Raji (cell line): ENCODE results near the gene LCE4A.

ENCODE experiments used
- POLR2A ChIP-seq: IDR thresholded peaks from 2 replicates; pipeline ENCODE4 v1.6.1; 2011; ENCODE audit warnings: low read depth, low read length, control low read depth; ENCODE audit not compliant: insufficient read depth

The LCE4A gene

DNA sequence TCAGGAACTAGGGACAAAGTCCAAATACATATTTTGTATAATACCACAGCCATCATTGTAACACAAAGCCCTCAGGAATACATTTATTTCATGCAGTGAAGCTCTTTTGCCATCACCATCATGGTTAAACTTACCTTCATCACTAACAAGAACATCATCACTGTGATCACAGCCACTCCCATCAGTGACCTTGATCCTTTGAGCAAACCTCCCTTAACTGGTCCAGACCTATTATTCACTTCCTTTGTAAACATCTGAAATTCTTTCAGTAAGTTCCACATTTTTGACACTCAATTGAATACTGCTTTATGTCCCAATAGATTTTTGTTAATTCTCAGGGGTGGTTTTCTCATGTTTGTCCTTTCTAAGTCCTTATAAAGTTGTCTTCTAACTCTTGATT is 33.7 kb downstream of the LCE4A start:
- TF ChIP-seq POLR2A: no peak

DNA sequence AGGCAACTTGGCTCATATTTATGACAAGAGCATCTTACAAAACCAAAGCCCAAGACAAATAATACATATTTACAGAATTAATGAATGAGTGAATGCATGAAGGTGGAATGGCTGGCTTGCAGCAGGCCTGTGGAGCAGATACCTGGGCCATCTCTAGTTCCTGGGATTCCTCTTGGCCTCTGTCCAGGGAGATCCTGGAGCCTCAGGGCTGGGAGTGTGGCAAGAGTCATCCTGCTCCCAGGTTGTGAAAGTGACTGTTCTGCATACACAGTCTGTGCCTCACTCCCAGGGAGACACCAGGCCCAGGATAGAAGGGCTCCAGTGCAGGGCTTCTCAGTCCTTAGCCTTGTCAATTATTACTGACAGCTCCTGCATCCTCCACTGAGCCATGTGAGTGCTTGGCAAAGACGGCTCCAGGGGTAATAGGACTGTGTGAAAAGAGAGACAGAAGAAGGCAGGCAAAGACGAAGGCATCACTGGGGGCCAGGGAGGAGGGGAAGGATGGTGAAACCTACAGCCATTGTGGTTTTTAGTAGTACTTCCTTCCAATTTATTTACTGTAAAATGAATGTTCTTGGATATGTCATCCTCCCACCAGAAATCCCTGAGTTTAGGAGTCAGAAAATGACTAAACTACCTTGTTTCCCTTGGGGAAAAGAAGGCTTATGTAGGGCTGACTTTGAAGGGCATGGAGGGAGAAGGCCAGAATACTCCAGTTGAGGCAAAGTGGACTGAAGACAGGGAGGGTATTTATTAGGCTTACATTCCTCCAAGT is 35.6 kb downstream of the LCE4A start:
- no peak for TF ChIP-seq POLR2A

DNA sequence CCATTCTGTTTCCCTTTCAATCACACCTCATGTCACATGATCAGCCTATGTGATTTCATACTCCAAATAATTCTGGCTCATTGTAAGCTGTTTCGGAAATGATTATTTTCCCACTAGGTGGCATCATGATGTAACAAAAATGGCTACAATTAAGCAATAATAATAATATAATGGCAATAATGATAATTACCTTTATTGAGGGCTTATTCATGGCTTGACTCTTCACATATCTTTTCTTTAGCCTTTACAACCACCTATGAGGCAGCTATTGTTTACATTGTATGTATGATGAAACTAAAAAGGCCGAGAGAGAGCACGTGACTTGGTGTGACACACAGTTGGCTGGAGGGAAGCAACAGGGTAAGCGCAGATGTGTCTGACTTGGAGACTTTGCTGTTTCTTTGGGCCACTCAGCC is 37.3 kb downstream of the LCE4A start:
- TF ChIP-seq POLR2A: no peak

DNA sequence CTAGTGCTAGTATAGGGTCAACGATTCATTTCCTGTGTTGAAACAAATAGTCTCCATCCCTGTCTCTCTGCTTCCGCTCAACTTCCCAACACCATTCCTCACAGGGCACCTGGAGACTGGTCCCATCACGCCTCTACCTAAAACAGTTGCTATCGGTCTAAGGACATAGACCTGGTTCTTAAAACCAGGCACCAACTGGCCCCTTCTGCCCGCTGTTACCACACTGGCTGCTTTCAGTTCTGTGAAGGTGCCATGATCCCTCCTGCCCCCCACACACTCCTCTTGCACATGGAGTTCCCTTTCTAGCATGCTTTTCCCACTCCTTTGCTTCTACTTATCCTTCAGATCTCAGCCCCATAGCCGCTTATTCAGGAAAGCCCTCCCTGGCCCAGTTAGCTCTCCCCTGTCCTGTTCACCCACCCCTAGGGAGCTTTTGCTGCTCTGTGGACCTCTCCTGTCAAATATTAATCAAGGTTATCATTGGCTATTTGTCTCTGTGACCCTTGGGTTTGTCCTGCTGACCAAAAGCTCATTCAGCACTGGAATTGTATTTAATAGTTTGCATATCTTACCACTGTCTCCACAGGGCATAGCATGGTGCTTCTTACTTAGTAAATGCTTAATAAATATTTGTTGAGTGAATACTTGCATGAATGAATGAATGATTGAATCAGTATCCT is 37.9 kb downstream of the LCE4A start:
- no peak for TF ChIP-seq POLR2A

DNA sequence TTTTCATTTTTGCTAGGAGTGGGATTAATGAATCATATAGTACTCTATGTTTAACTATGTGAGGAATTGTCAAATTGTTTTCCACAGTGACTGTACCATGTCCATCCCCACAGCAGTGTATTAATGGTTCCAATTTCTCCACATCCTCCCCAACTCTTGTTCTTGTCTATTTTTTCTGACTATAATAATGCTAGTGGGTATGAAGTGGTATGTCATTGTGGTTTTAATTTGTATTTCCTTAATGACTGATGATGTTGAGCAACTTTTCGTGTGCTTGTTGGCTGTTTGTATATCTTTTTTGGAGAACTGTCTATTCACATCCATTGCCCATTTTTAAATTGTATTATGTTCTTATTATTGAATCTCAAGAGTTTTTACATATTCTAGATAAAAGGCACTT is 39.9 kb downstream of the LCE4A start:
- TF ChIP-seq POLR2A: no peak

DNA sequence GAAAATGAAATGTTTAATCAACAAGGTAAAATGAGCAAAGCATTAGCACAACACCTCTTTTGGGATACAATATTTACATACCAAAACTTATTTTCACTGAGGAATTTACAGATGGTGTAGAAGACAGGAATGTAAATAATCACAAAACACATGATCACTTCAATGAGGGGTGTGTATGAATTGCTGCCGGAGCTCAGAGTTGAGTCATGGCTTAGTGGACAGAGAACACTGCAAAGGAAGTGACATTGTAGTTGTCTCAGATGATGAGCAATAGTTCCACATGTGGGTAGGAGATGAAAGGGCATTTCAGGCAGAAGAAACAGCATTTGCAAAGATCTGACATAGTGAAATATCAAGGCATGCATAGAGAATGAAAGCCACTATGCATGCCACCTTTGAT is 44.3 kb downstream of the LCE4A start:
- no peak for TF ChIP-seq POLR2A

DNA sequence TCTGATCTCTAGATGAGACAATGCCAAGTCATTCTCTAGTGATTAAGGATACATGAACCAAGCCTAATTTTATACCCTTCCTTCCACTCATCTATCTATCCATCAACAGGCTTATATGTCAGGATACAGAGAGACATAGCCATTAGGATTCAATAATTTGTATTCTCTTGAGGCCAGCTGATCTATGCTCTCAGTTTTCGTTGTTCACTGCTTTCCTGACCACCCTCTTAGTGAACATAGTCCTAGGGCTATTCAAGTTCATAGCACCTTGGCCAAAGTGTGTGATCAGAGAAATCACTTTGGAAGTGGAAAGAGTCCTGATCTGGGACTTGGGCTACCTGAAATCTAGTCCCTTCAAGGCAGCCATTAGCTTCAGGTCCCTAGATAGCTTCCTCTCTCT is 45.6 kb downstream of the LCE4A start:
- no peak for TF ChIP-seq POLR2A

DNA sequence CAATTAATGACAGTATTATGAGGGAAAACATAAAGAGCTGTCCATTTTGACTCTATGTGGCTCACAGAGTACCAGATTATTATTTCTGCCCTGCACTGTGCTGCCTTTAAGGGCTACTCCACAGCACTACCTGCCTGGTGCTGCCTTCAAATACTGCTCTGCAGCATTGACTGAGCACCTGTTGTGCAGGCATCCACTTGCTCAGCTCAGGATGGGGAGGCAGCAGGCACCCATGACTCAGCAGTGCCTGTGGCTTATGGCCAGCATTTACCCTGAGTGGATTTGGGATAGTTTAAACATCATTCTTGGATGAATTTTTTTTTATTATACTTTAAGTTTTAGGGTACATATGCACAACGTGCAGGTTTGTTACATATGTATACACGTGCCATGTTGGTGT is 48.9 kb downstream of the LCE4A start:
- no peak for TF ChIP-seq POLR2A

DNA sequence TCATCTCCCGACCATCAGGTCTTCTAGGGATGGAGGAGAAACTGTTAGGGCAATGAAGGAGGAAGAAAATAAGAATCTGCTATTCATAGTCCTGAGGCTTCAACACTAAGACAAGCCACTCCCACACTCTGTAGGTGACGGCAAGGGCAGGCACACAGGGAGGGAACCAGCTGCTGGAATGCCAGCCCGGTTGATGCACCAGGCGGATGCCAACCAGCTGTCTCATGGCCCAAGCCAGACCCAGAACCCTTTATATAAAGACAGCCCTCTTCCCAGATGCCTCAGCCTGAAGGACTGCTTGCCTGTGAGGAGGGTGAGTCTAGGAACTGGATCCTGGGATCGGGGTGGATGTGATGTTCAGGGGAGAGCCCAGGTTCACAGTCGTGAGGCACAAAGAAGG is 49.8 kb downstream of the LCE4A start, which contains the start of gene KPRP:
KPRP (plus strand) TSS at position 279 of the 400 bp plus-strand sequence. CDS start 1,564 bp downstream, outside the sequence.
- no peak for TF ChIP-seq POLR2A

DNA sequence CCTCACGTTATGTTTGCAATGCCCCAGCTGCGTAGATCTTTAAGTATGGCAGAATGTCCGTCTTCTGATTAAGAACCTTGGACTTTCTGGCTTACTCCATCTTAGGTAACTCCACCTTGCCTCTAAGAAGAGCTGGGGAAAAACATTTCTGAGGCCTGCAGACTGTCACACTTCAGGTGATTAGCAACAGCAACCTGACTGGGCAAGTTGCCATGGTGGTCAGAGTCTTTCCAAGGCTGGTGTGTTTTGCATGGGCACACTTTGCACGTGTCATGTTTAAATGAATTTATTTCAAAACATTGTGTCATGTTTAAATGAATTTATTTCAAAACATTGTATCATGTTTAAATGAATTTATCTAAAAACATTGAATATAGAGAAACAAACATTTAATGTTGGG is 50.7 kb downstream of the LCE4A start:
- no peak for TF ChIP-seq POLR2A
